AG20443 (cell line): Measurements from ENCODE around the gene LRRC75A.
"Not testable (repeated sequence)": the region's sequence is repeated elsewhere in the genome, so short reads cannot be mapped to it uniquely, and the experiment has no call there.

Experiments
- DNase-seq: peaks from one replicate; pipeline ENCODE4 v3.0.0; 2012; ENCODE audit warnings: low spot score, mixed read lengths

LRRC75A gene

DNA sequence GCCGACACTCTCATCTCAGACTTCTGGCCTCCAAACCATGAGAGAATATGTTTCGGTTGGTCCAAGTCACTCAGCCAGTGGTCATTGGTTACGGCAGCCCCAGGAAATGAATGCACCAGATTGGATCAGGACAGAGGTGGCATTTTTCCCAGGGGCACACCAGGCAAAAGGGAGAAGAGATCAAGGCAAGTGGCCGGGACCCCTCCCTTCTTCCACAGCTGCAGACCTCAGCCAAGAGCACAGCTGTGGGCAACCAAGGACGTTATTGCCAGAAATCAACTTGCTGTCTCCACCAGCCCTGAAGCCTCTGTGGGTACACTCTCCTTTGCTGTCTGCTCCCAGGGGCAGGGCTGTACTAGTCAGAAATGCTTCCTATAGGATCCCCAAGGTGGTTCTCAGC is 20.7 kb downstream of the LRRC75A start:
- no peak for DNase-seq

DNA sequence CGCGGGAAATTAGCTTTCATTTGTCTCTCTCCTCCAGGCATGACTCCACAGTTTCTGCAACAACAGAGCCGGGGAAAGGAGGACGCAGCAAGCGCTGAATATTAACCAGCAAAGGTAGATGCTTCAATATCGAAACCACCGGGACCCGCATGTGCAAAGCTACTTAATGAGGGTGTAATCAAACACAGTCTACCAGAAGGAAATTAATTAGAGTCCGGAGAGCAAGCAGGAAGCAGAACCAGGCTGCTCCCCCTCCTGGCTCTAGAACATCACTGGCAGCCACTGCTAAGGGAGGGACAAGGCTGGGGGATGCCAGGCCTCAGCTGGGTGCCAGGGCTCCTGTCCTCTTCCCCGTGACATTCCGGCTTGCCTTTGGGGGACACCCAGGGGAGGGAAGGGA is 21.7 kb downstream of the LRRC75A start:
- DNase-seq, result no peak

DNA sequence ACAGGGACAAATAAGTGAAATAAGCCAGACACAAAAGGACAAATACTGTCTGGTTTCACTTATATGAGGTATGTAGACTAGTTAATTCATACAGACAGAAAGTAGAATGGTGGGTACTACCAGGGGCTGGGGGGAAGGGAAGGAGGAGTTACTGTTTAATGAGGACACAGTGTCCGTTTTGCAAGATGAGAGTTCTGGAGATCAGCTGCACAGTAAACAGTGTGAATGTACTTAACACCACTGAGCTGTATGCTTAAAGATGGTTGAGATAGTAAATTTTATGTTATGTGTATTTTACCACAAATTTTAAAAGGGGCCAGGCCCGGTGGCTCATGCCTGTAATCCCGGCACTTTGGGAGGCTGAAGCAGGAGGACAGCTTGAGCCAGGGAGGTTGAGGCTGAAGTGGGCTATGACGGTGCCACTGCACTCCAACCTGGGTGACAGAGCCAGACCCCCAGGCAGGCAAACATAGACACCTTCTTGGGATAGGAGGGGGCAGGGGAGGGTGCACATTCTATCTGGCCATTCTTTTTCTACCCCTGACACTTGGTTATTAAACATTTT is 23.5 kb downstream of the LRRC75A start:
- DNase-seq, result no peak

DNA sequence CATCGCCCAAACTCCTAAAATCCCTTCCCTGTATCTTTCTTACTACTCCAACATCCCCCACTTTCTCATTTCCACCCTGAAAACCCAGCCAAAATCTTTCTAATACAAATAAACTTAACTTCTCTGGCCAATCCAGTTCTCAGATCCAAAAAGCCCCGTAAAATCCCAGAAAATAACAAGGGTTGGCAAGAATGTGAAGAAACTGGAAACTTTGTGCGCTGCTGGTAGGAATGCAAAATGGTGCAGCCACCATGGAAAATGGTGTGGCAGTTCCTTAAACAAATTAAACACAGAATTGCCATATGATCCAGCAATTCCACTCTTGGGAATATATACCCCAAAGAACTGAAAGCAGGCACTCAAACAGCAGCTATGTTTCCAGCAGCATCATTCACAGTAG is 24.1 kb downstream of the LRRC75A start:
- DNase-seq, result no peak

DNA sequence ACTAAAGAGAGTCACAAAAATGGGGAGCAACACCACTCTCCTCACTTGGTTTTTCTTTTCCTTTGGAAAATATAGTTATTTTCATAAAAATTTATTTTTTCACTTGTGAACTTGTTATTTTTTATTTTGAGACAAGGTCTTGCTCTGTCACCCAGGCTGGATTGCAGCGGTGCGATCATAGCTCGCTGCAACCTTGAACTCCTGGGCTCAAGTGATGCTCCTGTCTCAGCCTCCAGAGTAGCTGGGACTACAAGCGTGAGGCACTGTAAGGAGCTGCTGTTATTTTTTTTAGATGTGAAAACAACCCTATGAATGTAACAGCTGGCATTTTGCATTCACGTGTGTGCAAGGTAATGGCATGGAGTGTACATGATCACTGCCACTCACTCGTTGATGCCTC is 24.9 kb downstream of the LRRC75A start:
- DNase-seq, result no peak

DNA sequence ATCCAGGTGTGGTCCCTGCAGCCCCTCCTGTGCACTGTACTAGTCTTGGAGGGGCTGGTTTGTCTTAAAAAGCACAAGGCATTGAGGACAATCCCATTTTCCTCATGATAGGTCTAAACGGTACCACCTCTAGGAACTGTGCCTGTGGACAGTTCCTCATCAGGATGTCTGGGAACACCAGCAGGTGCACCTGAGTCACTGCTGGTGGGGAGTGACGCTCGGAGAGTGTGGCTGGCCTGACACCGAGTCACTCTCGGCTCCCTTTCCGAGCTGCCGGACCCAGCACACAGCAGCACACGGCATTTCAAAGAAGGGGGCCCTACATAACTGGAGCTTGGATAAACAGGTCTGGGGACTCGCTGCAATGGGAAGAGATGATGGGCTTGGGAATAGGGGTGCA is 25.6 kb downstream of the LRRC75A start:
- no peak for DNase-seq

DNA sequence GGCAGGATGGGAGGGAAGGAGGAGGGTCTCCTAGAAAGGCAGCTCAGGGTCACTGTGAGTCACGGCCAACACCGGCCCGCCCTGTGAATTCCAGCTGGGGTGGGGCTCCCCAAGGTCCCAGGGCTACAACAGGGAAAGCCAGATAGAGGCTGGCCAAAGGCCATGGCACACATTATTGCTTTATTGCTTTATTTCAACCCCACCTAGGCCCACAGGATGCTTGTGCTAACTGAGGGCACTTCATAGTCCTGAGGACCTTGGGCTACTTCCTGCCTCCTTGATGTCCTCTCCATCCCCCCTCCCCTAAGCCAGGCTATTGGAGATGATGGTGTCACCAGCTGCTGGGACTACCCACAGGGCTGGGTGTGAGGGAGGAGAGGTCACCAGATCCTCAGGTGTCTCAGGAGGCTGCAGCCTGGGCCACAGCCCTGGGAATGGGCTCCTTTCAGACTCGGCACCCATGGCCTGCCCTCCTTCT is 26.1 kb downstream of the LRRC75A start:
- peak; percentile 36 for DNase-seq

DNA sequence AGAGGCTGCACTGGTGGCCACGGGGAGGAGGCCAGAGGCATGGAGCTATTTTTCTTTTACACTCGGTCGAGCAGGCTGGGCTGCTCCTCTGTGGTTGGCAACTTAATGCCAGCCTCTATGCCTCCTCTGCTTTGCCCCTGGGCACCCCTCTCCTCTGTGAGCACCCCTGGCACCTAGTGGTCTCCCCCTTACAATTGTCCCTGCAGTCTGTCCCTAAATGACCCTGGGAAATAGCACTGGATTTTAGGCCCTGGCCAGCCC is 27.0 kb downstream of the LRRC75A start:
- DNase-seq, result no peak

DNA sequence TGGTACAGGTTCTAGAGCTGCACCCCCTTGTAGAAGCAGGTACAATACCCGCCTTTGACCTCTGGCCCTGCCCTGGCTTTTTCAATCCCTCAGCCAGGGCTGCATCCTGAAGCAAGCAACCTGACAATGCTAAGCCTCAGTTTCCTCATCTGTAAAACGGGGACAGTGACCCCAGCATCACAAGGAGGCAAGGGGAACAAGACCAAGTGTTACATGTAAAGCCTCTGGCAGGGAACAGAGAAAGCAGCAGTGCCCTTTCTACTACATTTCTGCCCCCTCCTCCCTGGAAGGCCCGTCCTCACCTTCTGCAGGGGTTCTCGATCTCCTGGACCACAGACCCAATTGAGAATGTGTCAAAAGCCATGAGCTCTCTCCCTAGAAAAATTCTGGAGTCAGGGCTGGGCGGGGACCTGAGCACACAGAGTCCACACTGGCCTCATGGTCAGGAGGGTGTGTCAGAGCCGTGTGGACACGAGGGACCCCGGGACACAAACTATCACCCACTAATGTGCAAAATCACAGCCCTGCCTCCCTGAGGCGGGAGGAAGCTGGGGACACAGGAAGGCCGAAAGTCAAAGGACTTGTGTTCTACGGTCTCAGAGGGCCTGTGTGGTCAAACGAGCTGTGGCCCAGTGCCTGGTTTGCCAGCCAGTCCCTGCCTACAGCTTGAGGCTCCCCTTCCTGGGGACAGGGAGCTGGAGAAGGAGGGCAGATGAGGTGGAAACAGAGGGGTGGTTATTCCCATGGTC is 27.5 kb downstream of the LRRC75A start:
- no peak for DNase-seq

DNA sequence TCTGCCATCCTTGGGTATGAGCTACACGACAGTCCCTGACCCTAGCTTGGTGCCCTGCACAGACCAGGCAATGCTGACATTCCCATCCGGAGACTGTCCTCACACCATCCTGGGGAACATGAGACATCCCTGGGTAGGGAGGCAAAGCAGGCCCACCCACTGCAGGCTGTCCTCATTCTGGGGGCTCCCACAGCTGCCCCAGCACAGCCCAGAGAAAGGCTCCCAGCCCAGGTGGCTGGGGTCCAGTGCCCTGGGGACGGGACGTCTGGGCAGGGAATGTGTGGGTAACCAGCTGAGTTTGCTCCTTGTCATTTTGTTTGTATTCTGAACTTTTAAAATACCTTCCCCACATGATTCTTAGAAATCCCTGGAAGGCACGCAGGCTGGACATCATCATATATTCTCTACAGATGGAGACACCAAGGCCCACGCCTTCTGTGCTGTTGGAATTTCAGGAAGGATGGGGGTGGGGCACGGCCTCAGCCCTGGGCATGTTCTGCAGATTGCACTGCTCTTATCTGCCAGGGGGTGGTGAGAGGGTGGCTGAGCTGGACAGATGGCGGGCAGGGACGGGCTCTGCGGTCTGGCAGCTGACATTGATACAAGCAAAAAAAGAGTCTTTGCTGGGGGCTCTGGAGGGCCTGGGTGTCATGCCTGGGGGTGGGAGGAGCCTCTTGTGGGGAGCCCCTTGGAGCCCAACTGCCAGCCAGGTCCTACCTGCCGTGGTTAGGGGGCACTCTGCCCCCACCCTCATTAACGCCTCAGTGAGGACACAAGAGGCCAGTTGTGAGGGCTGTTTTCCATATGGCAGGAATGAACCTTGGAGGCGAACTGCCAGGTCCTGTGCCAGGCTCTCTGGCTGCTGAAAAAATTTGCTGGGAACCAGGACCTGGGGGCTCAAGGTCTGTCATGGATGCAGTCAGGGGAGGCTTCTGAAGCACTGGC is 28.4 kb downstream of the LRRC75A start:
- peak; percentile 81 for DNase-seq

DNA sequence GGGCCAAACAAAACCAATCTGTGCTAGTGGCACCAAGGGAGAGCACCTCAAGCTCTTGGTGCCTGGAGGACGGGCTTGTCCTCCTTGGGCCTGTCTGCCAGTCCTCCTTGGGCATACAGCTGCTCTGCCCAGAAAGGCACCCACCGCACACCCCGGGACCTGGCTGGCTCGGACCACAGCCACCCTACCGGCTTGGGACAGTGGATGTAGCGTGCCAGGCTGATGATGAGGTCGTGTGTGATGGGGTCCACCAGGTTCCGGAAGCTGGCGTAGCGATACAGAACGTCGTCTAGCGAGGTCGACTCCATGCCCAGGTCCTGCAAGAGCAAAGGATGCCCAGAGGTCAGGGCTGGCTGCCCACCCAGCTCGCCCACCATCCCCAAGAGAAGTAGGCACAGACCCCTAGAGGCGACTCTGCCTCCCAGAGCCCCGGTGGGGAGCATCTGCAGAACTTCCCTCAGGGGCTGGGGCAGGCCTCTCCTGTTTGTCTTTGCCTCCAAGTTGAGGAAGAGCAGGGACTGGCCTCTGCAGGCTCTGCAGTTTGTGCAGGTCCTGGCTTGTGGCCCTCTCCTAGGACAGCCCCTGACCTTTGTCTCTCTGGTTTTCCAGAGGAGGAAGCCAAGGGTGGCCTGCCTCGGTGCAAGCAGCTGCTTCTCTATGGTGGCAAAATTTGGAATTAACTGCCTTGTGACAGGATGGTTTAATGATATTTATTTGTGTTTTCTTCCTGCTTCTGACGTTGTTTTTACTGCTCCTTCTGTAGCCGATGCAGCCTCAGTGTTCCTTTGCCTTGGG is 29.7 kb downstream of the LRRC75A start:
- DNase-seq, result no peak

DNA sequence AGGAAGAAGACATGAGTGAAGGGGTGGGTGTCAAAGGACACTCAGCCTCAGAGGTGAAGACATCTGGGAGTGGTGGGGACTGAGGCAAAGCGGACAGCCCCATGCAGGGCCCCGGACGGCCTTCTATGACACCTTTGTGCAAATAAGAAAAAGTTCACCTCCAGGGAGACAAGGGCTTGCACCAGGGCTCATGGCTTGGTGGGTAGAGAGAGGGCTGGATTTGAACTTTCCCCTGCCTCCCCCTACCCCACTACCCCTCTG is 30.5 kb downstream of the LRRC75A start:
- DNase-seq, result no peak

DNA sequence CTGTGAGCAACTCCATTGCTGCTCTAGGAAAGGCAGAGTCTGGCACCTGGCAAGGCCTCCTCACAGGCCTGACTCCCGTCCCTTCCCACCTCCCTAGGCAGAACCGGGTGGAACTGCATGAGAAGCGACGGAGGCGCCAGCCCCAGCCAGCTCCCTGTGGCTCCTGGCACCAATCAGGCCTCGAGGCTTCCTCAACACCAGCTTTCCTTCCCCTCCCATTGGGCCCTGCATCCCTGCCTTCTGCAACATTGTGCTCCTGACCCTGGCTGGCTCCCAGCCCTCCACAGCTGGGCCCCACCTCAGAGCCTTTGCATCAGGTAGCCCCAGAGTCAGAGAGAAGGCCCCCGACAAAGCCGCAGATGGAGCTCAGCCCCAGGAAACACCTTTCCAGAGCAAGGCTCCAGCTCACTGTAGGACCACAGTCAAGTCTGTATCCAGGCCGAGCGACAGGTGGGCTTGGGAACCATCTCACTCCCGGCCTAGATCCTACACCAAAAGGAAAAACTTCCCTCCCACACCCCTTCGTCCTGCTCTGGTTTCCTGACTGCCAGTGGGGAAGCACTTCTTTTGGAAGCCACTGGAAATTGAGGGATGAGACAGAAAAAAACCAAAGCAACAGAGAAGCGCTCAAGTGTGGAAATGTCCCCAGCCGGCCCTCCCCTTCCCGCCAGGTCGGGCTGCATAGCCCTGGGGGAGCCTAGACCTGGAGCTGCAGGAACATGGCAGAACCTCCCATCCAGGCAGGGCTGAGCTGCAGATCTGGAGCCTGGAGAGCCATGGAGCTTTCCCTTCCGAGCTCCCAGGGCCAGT is 31.0 kb downstream of the LRRC75A start:
- DNase-seq, result no peak

DNA sequence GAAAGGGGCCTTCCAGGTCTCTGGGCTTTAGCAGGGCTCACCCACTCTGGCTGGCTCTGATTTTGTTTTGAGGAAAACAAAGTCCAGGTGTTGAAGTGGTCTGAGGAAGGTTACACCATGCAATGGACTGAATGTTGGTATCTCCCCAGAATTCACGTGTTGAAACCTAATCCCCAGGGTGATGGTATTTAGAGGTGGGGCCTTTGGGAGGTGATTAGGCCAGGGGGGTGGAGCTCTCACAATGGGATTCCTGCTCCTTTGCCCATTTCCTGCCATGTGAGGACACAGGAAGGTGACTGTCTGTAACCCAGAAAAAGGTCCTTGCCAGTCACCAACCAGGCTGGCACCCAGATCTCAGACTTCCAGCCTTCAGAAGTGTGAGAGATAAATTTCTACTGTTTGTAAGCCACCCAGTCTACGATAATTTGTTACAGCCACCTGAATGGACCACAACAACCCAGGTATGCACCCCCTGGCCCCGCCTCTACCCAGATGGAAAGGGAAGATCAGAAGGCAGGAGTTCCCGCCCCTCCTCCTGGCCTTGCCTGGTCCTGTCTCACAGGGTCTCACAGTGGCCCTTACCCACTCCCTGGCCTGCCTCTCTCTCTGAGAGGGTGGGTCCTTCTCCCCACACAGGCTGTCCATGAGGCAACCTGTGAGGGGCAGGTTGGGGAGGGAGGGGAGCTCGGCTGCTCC is 32.0 kb downstream of the LRRC75A start:
- DNase-seq, result no peak

DNA sequence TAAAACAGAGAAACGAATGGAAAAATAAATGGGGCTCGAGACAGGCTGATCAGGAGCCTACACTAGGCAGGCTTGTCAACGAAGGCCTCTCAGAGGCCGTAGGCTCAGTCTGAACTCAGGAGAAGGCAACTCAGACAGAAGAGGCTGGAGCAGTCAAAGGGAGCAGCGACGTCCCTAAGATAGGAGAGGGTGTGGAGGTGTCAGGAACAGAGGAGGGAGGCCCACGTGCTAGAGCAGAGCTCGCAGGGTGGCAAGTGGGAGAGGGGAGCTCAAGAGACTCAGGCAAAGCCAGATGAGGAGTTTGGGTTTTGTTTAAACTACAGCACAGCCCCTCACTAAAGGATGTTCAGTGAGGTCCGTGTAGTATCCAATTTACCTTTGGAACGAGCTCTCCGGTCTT is 32.7 kb downstream of the LRRC75A start:
- DNase-seq, result no peak

DNA sequence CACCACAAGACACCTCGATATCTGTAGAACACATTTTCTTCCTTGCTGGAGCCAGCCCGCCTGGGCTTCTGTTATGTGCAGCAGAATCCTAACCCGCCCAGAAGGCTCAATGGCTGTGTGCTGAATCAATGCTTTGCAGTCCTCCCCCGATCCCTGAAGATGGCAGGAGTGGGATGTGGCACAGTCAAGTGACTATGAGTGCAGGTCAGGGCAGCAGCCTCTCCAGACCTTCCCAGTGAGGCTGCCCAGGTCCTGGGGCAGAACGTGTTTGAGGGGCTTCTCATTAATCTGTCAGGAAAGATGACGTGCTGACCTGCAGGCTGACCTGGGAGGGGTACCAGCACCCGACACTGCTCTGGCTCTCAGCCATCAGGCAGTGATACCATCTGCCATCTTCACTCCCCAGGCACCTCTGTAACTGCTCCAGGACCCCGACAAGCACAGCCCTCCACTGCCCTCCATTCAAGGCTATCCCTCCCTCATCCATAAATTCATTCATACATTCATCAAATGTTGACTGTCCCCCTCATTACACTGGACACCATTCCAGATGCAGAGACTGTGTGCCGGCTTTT is 35.2 kb downstream of the LRRC75A start:
- no peak for DNase-seq

DNA sequence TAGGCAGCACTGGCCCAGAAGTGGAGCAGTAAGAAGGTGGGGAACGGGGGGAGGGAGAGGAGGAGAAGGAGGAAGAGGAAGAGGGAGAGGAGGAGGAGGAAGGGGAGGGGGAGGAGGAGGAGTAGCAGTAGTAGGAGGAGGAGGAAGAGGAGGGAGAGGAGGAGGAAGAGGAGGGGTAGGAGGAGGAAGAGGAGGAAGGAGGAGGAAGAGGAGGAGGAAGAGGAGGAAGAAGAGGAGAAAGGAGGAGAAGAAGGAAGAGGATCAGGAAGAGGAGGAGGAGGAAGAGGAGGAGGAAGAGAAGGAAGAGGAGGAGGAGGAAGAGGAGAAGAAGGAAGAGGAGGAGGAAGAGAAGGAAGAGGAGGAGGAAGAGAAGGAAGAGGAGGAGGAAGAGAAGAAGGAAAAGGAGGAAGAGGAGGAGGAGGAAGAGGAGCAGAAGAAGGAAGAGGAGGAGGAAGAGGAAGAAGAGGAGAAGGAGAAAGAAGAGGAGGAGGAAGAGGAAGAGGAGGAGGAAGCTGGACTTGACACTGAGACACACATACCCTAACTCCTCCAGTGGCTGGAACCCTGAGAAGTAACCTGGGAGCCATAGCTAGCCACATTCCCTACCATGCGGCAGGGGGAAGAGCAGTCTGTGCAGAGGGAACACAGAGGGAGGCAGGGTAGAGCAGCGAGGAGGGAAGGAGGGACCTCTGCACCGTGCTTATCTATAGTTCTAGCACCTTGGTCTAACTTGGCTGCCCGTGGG is 35.8 kb downstream of the LRRC75A start:
- no peak for DNase-seq

DNA sequence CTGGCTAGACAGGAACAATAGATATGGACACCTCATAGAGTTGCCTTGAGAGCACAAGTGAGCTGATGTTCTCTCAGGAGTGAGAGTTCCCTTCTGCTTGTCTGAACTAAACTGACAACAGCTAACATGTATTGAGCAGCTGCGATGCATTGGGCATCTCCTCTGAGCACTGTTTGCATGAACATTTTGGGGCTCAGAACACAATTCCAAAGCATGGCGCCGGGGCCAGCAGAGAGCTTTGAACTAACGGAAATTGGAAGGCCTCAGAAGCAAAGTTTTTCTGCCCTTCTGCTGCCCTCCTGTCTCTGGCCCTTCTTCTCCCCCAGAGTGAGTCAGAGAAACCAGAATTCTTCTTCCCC is 38.5 kb downstream of the LRRC75A start:
- no peak for DNase-seq

DNA sequence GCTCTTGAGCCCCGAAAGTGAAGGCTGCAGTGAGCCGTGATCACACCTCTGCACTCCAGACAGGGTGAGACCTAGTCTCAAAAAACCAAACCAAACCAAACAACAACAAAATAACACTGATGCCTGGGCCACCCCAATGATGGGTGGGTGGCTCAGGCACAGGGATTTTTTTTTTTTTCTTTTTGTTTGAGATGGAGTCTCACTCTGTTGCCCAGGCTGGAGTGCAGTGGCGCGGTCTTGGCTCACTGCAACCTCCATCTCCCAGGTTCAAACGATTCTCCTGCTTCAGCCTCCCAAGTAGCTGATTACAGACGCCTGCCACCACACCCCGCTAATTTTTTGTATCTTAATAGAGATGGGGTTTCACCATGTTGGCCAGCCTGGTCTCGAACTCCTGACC is 39.7 kb downstream of the LRRC75A start:
- not testable (repeated sequence) for DNase-seq

DNA sequence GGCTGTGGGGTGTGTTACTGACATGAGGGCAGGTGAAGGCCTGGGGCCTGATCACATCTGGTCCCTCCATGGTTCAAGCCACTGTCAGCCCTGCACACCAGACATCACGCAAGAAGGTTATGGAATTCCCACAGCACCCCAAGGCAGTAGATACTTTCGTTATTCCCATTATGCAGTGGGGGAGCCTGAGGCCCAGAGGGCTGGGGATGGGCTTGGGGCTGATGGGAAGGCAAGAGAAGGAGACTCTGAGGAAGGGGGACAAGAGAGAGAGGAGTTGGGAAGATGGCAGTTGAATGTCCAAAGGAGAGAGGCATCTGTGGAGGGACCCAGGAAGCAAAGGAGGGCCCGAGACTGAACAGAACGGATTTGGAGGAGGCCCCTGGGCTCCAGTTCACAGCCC is 42.0 kb downstream of the LRRC75A start:
- DNase-seq, result no peak
